K562 (cell line): ENCODE results near the gene KMO. TPM values are rescaled to one million over a fixed set of nuclear protein-coding genes. Genes with fewer than 3 reads are reported as not detected.

Experiments used
- ATAC-seq: fragments of 200-7000 bp; cut with Tn5 transposase; 3 replicates; pipeline ENCODE4 v1.9.1; 2020; ENCODE audit warnings: moderate library complexity
- BruUV-seq: library from RNA; stranded (reverse); fragments of 400-500 nt; replicated peaks from 2 replicates; lab custom pipeline; 2021; lab: Mats Ljungman, UMichigan
- CTCF ChIA-PET: fragments of 300-600 bp; formaldehyde crosslinking; extraction: SDS; loops from one replicate; lab custom pipeline; 2021; ENCODE audit warnings: low intra/inter-chr PET ratio; lab: Yijun Ruan, JAX
- POLR2A ChIA-PET: fragments of 300-600, 350-650 bp; sonication (Branson Sonifier 250); formaldehyde crosslinking; extraction: SDS; loops from one replicate; lab custom pipeline; 2021; ENCODE audit warnings: antibody characterized with exemption, inconsistent platforms; lab: Yijun Ruan, JAX
- DNase-seq, 4 experiments: peaks; one replicate each; pipeline versions ENCODE4 v3.0.0 to v3.0.0-alpha.2; 2011 to 2018; ENCODE audit warnings: low spot score in 3 of 4, mixed read lengths in 3 of 4; ENCODE audit errors: extremely low read depth in 1 of 4
- FAIRE-seq: peaks from 2 replicates; lab custom pipeline; 2011; peaks lifted over from hg19 to GRCh38; lab: Jason Lieb, UNC
- H2AFZ ChIP-seq: 2 replicates; pipeline ENCODE4 v1.6.0; 2011; ENCODE audit warnings: low read depth, low read length, control low read depth, inconsistent platforms
- H3K27ac ChIP-seq: fragments of 200-600 bp; 3 replicates; pipeline ENCODE4 v1.8.0; 2011; ENCODE audit warnings: low read depth, mild to moderate bottlenecking, control low read depth, inconsistent platforms, low read length, moderate library complexity, mixed read lengths; ENCODE audit errors: extremely low read depth
- H3K27me3 ChIP-seq, 2 experiments: fragments of 300-600 bp in 1 of 2; 2 replicates in 1 of 2; 3 replicates in 1 of 2; pipeline versions ENCODE4 v1.6.0 to v1.8.0; 2011; ENCODE audit warnings: inconsistent platforms in 2 of 2, low read length in 2 of 2, mild to moderate bottlenecking in 1 of 2, mixed read lengths in 1 of 2, moderate library complexity in 1 of 2; ENCODE audit not compliant: control insufficient read depth in 2 of 2, insufficient read depth in 2 of 2
- H3K36me3 ChIP-seq: fragments of 300-600 bp; 3 replicates; pipeline ENCODE4 v1.8.0; 2011; ENCODE audit warnings: mild to moderate bottlenecking, low read length, inconsistent platforms; ENCODE audit not compliant: control insufficient read depth, insufficient read depth
- H3K4me1 ChIP-seq, 2 experiments: fragments of 200-600 bp in 1 of 2; replicated peaks in 1 of 2; 2 replicates in 1 of 2; 3 replicates in 1 of 2; pipeline versions ENCODE4 v1.5.1 to v1.8.0; 2011; ENCODE audit warnings: inconsistent platforms in 2 of 2, low read length in 2 of 2, mild to moderate bottlenecking in 1 of 2, mixed read lengths in 1 of 2, moderate library complexity in 1 of 2; ENCODE audit not compliant: control insufficient read depth in 2 of 2, insufficient read depth in 2 of 2
- H3K4me2 ChIP-seq: 2 replicates; pipeline ENCODE4 v1.6.1; 2011; ENCODE audit warnings: low read length, control low read depth, inconsistent platforms, mixed read lengths; ENCODE audit not compliant: insufficient read depth
- H3K4me3 ChIP-seq: fragments of 200-600 bp; sonication (generic), shearing (Covaris generic); 2 replicates; pipeline ENCODE4 v1.5.1; 2016; ENCODE audit warnings: control low read depth, inconsistent platforms
- H3K79me2 ChIP-seq: fragments of 200-600 bp; 3 replicates; pipeline ENCODE4 v1.8.0; 2011; ENCODE audit warnings: low read length, inconsistent platforms; ENCODE audit not compliant: control insufficient read depth, insufficient read depth
- H3K9ac ChIP-seq, 2 experiments: 2 replicates each; pipeline versions ENCODE4 v1.6.0 to v1.6.1; 2011; ENCODE audit warnings: low read depth in 2 of 2, low read length in 2 of 2, control low read depth in 1 of 2, inconsistent platforms in 1 of 2, mild to moderate bottlenecking in 1 of 2, mixed read lengths in 1 of 2; ENCODE audit not compliant: insufficient read depth in 1 of 2
- H3K9me1 ChIP-seq: one replicate; pipeline ENCODE4 v1.6.0; 2011; ENCODE audit warnings: inconsistent platforms, mild to moderate bottlenecking, low read length, moderate library complexity; ENCODE audit not compliant: control insufficient read depth, insufficient read depth
- H3K9me3 ChIP-seq: replicated peaks from 2 replicates; pipeline ENCODE4 v1.5.1; 2011; ENCODE audit warnings: low read depth, low read length, inconsistent platforms; ENCODE audit not compliant: control insufficient read depth, insufficient read depth
- H4K20me1 ChIP-seq: replicated peaks from 2 replicates; pipeline ENCODE4 v1.6.1; 2011; ENCODE audit warnings: low read length, inconsistent platforms, mixed read lengths; ENCODE audit not compliant: control insufficient read depth, insufficient read depth
- ATF3 ChIP-seq, 2 experiments: fragments of 450-650 bp in 1 of 2; sonication (generic) in 1 of 2; formaldehyde crosslinking in 1 of 2; IDR thresholded peaks in 1 of 2; conservative IDR thresholded peaks in 1 of 2; 2 replicates each; pipeline versions ENCODE4 v1.6.1 to v1.8.1; 2016 to 2023; ENCODE audit warnings: mild to moderate bottlenecking in 2 of 2, moderate library complexity in 2 of 2, inconsistent platforms in 1 of 2, missing genetic modification reagents in 1 of 2
- ATF7 ChIP-seq: fragments of 450-650 bp; IDR thresholded peaks from 2 replicates; pipeline ENCODE4 v1.7.1; 2014; ENCODE audit warnings: mild to moderate bottlenecking, moderate library complexity
- GATAD2B ChIP-seq: fragments of 450-650 bp; IDR thresholded peaks from 2 replicates; pipeline ENCODE4 v1.6.1; 2017; ENCODE audit warnings: mild to moderate bottlenecking, borderline replicate concordance
- HNRNPH1 ChIP-seq: fragments of 200-400 bp; formaldehyde crosslinking; optimal IDR thresholded peaks from 2 replicates; pipeline ENCODE3; 2017; ENCODE audit warnings: low read depth, mild to moderate bottlenecking, low read length, moderate library complexity
- JUN ChIP-seq, 2 experiments: sonication (generic) in 1 of 2; formaldehyde crosslinking in 1 of 2; IDR thresholded peaks; 2 replicates each; pipeline versions ENCODE4 v1.6.1 to v1.8.0; 2012 to 2022; ENCODE audit warnings: borderline replicate concordance in 2 of 2, mild to moderate bottlenecking in 2 of 2, improper control_type of control experiment in 1 of 2, low read depth in 1 of 2, low read length in 1 of 2, missing genetic modification reagents in 1 of 2
- NFIX ChIP-seq: fragments of 250-450 bp; sonication (Bioruptor Pico); IDR thresholded peaks from 2 replicates; pipeline ENCODE4 v1.4.0; 2020; ENCODE audit warnings: low read depth, mild to moderate bottlenecking, moderate library complexity
- TFE3 ChIP-seq: fragments of 450-650 bp; formaldehyde crosslinking; IDR thresholded peaks from 2 replicates; pipeline ENCODE4 v1.4.0; 2020; ENCODE audit warnings: mild to moderate bottlenecking, mixed read lengths
- ZBTB2 ChIP-seq: fragments of 450-650 bp; IDR thresholded peaks from 2 replicates; pipeline ENCODE4 v1.6.1; 2016; ENCODE audit warnings: antibody characterized with exemption
- ZBTB49 ChIP-seq: sonication (generic); formaldehyde crosslinking; IDR thresholded peaks from 2 replicates; pipeline ENCODE4 v1.8.0; 2022; ENCODE audit warnings: missing genetic modification reagents, mild to moderate bottlenecking, borderline replicate concordance
- WGBS: fragments of 100-300 bp; shearing (Covaris generic); methylation state at CpG from one replicate; pipeline ENCODE4 v1.1.6; 2016; ENCODE audit warnings: low coverage, mixed read lengths; ENCODE audit not compliant: insufficient coverage; ENCODE audit errors: missing lambda C conversion rate; 5-methylcytosine and 5-hydroxymethylcytosine counted together
- in situ Hi-C: fragments of 300-500 bp; cut with MboI; formaldehyde crosslinking; loops from 4 replicates; pipeline ENCODE4 v1.15.0; 2018; ENCODE audit warnings: inconsistent platforms, mixed read lengths
- intact Hi-C: fragments of 100-400 bp; cut with micrococcal nuclease; formaldehyde crosslinking; loops from 2 replicates; pipeline ENCODE4 v1.14.2; 2022
- polyA plus RNA-seq, 8 experiments: library from polyadenylated mRNA; depleted of rRNA in 4 of 8; stranded (reverse) in 5 of 8; unstranded in 3 of 8; fragments of >200 nt; fragmentation: Nextera tagmentation in 2 of 8; fragmentation: Illumina TruSeq in 1 of 8; extraction: Ambion mirVana in 2 of 8; extraction: Trizol in 1 of 8; gene quantifications; 2 replicates each; pipeline versions ENCODE4 v1.2.1 to v1.2.3, GENCODE V29; 2011 to 2014; ENCODE audit warnings: inconsistent platforms in 1 of 8, missing spikeins in 1 of 8
- total RNA-seq, 7 experiments: library from RNA; depleted of rRNA in 6 of 7; stranded (reverse); fragments of >200 nt in 6 of 7; fragmentation: Illumina TruSeq in 2 of 7; extraction: Trizol in 2 of 7; gene quantifications; 2 replicates each; pipeline versions ENCODE4 v1.2.1 to v1.2.3, GENCODE V29; 2011 to 2021; ENCODE audit warnings: low replicate concordance in 1 of 7

KMO gene
- total and polyA plus RNA-seq, 9 of the 15 experiments (the other 6 are each of a cell fraction or from before 2014, with no cell fraction given), result 0.01 to 0.11 (median 0.01) TPM; not detected in 6

GRCh38 chr1:241592273-241592958 is 60.2 kb downstream of the KMO start:
- no peak overlapping the region for H3K4me2 ChIP-seq
- TF ChIP-seq GATAD2B (peak; percentile 64; the same call in 1 of the 2 replicates), HNRNPH1 (no peak), ZBTB2 (peak; percentile 71; the same call in 1 of the 2 replicates), NFIX (no peak), TFE3 (no peak), ZBTB49 (CRISPR knock-in tag) (no peak), ATF7 (no peak), JUN (IDR thresholded peaks at IDR 0.05; ENCODE audit: borderline replicate concordance, low read depth, low read length) (peak; percentile 70; the same call in 1 of the 2 replicates), JUN (CRISPR knock-in tag; IDR thresholded peaks at IDR 0.05; ENCODE audit: borderline replicate concordance) (no peak), ATF3 (IDR thresholded peaks at IDR 0.05) (peak; percentile 79), ATF3 (CRISPR knock-in tag; conservative IDR thresholded peaks at IDR 0.05) (no peak)

More at GRCh38 chr1:241592273-241592958, 60.2 kb downstream of the KMO start:
- H3K9ac ChIP-seq, result no peak overlapping the region
- ATAC-seq (no peak), DNase-seq (peak in 1 of 4 experiments; percentile 2), FAIRE-seq (no peak)
- POLR2A ChIA-PET, result interaction anchor here (0.5 kb wide), 1 partner anchor 17 kb away, joined by 3 read pairs; no protein-coding TSS in a partner anchor
- H2AFZ ChIP-seq, result no peak overlapping the region
- H3K4me1 ChIP-seq, result peaks cover 4 to 9% of the 10 kb centered on the region in 2 experiments; a peak in 4 of 5 replicates
- no peaks in the 10 kb centered on the region for H3K9me1 ChIP-seq
- CTCF ChIA-PET, result no interaction called here
- no peak overlapping the region for H3K4me3 ChIP-seq
- in situ Hi-C loops, result loop anchor here (5.0 kb wide), 1 partner anchor 40 kb away; no protein-coding TSS in a partner anchor
- H3K79me2 ChIP-seq, result no peaks in the 10 kb centered on the region
- no peaks in the 10 kb centered on the region for H3K27me3 ChIP-seq
- no peaks in the 10 kb centered on the region for H3K9me3 ChIP-seq
- no peaks in the 10 kb centered on the region for H4K20me1 ChIP-seq
- 27% methylated on average over 3 of the region's 3 CpGs for WGBS
- no TSS peak for BruUV-seq
- no peak overlapping the region for H3K27ac ChIP-seq
- intact Hi-C loops, result loop anchor here (10.0 kb wide), 1 partner anchor 708 kb away; no protein-coding TSS in a partner anchor
- H3K36me3 ChIP-seq, result peaks cover 7% of the 10 kb centered on the region; the same call in 1 of the 3 replicates
